Gastrocnemius medialis (tissue), 4 donors: ENCODE measurements around the gene TNIP2.
"Not testable (repeated sequence)": the region's sequence is repeated elsewhere in the genome, so short reads cannot be mapped to it uniquely, and the experiment has no call there.

Experiments used
- CTCF ChIP-seq, 5 experiments: fragments of 450-650 bp in 3 of 5; fragments of 200-600 bp in 2 of 5; sonication (generic) in 2 of 5; IDR thresholded peaks in 4 of 5; conservative IDR thresholded peaks in 1 of 5; 1 replicate in 4 of 5; 2 replicates in 1 of 5; pipeline ENCODE4 v1.5.1; 2016 to 2019; ENCODE audit warnings: antibody characterized with exemption in 5 of 5, mild to moderate bottlenecking in 3 of 5, moderate library complexity in 3 of 5
- POLR2A ChIP-seq, 2 donors: fragments of 450-650 bp; IDR thresholded peaks; one replicate each; pipeline ENCODE4 v1.6.1; 2017; ENCODE audit warnings: antibody characterized with exemption in 2 of 2, mild to moderate bottlenecking in 2 of 2, moderate library complexity in 2 of 2

- TF ChIP-seq CTCF (IDR thresholded peaks at IDR 0.05 in 4 of 5, conservative IDR thresholded peaks at IDR 0.05 in 1 of 5); POLR2A (IDR thresholded peaks at IDR 0.05): not testable (repeated sequence)
These were observed 17.8 kb downstream of the TNIP2 start for GRCh38 chr4:2738296-2738695.
